ENCODE data around the gene CDH4.

- TF ChIP-seq CTCF (IDR thresholded peaks at IDR 0.05; ENCODE audit: extremely low read depth in 1 of 2, insufficient read depth in 1 of 2, low read depth in 1 of 2, low read length in 2 of 2) (no peak), POLR2AphosphoS5 (IDR thresholded peaks at IDR 0.05; ENCODE audit: insufficient read depth, low read depth, low read length) (no peak), EZH2 (IDR thresholded peaks at IDR 0.05; ENCODE audit: borderline replicate concordance, low read depth, low read length, severe bottlenecking) (no peak)
- TF ChIP-seq, protein P1, sequence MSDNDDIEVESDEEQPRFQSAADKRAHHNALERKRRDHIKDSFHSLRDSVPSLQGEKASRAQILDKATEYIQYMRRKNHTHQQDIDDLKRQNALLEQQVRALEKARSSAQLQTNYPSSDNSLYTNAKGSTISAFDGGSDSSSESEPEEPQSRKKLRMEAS (IDR thresholded peaks at IDR 0.05; ENCODE audit: insufficient read depth, insufficient read length): no peak
Observed at GRCh38 chr20:61935926-61936700, 684.1 kb downstream of the CDH4 start.

Measured in endothelial cell of umbilical vein (primary cell).